Transverse colon (tissue), 4 donors: ENCODE measurements around the gene TDRD7.

Experiments used
- POLR2A ChIP-seq: fragments of 450-650 bp; IDR thresholded peaks from one replicate; pipeline ENCODE4 v1.6.1; 2016; ENCODE audit warnings: antibody characterized with exemption, mild to moderate bottlenecking, moderate library complexity
- POLR2AphosphoS5 ChIP-seq, 3 donors: sonication (generic); formaldehyde crosslinking; IDR thresholded peaks; one replicate each; pipeline ENCODE4 v1.6.1; 2016; ENCODE audit warnings: antibody characterized with exemption in 3 of 3
- TF ChIP-seq, protein P1 (sequence below), 5 experiments: fragments of 200-600 bp in 3 of 5; fragments of 450-650 bp in 2 of 5; sonication (generic) in 3 of 5; IDR thresholded peaks; 1 replicate in 2 of 5; 2 replicates in 3 of 5; pipeline ENCODE4 v1.5.1; 2016 to 2017; ENCODE audit warnings: antibody characterized with exemption in 5 of 5, inconsistent platforms in 3 of 5, mild to moderate bottlenecking in 2 of 5, moderate library complexity in 1 of 5

DNA sequence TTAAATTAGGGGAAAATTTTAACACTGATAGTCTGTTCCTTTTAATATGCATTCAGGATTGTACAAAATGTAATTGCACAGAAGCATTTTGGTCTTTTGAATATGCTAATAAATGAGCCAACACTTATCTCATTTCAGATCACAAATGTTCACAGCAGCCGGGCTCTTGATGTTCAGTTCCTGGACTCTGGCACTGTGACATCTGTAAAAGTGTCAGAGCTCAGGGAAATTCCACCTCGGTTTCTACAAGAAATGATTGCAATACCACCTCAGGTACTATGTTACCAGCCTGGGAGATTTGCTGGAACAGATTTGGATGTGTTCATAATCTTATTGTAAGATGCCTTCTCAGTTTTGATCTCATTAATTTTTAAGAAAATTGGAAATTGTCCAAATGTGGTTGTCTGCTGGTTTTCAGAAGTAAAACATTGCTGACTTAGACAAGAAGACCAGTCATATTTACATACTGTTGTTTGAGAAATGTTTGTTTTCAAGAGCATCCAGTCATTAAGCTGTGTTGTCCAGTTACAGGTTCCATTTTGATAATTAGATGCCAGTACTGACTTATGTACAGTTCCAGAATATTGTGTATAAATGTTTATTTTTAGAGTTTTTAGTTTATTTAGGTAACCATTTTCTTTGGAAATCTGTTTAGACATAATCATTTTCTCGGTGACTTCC lies 66.5 kb downstream of the TDRD7 start:
- TF ChIP-seq POLR2A (no peak), POLR2AphosphoS5 (IDR thresholded peaks at IDR 0.05) (no peak)
- TF ChIP-seq, protein P1, sequence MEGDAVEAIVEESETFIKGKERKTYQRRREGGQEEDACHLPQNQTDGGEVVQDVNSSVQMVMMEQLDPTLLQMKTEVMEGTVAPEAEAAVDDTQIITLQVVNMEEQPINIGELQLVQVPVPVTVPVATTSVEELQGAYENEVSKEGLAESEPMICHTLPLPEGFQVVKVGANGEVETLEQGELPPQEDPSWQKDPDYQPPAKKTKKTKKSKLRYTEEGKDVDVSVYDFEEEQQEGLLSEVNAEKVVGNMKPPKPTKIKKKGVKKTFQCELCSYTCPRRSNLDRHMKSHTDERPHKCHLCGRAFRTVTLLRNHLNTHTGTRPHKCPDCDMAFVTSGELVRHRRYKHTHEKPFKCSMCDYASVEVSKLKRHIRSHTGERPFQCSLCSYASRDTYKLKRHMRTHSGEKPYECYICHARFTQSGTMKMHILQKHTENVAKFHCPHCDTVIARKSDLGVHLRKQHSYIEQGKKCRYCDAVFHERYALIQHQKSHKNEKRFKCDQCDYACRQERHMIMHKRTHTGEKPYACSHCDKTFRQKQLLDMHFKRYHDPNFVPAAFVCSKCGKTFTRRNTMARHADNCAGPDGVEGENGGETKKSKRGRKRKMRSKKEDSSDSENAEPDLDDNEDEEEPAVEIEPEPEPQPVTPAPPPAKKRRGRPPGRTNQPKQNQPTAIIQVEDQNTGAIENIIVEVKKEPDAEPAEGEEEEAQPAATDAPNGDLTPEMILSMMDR (IDR thresholded peaks at IDR 0.05): no peak
